GM15510 (cell line): ENCODE measurements around the gene TXNDC5.

Experiments used
- POLR2A ChIP-seq: IDR thresholded peaks from 3 replicates; pipeline ENCODE4 v1.6.1; 2011; ENCODE audit warnings: borderline replicate concordance; ENCODE audit not compliant: insufficient read length; ENCODE audit errors: extremely low read depth

Gene TXNDC5

GRCh38 chr6:7891078-7891872 is 19.3 kb downstream of the TXNDC5 start:
- no peak for TF ChIP-seq POLR2A

GRCh38 chr6:7888587-7889357 is 21.8 kb downstream of the TXNDC5 start:
- TF ChIP-seq POLR2A: no peak

GRCh38 chr6:7887278-7887991 is 23.2 kb downstream of the TXNDC5 start:
- peak; percentile 32 for TF ChIP-seq POLR2A

GRCh38 chr6:7886132-7886531 is 24.5 kb downstream of the TXNDC5 start:
- no peak for TF ChIP-seq POLR2A

- no peak for TF ChIP-seq POLR2A
Measured at GRCh38 chr6:7883381-7883780, 27.2 kb downstream of the TXNDC5 start.

GRCh38 chr6:7882505-7883257 is 27.9 kb downstream of the TXNDC5 start:
- no peak for TF ChIP-seq POLR2A

GRCh38 chr6:7881765-7882500 is 28.7 kb downstream of the TXNDC5 start:
- no peak for TF ChIP-seq POLR2A

GRCh38 chr6:7880718-7881107 is 29.9 kb downstream of the TXNDC5 start:
- TF ChIP-seq POLR2A: peak; percentile 8

- peak; percentile 15 for TF ChIP-seq POLR2A
Measured at GRCh38 chr6:7879980-7880717, 30.4 kb downstream of the TXNDC5 start.

GRCh38 chr6:7879579-7879978 is 31.0 kb downstream of the TXNDC5 start:
- TF ChIP-seq POLR2A: no peak

- TF ChIP-seq POLR2A: no peak
Measured at GRCh38 chr6:7879043-7879442, 31.5 kb downstream of the TXNDC5 start.

GRCh38 chr6:7878401-7878964 is 32.1 kb downstream of the TXNDC5 start:
- TF ChIP-seq POLR2A: no peak

- TF ChIP-seq POLR2A: no peak
Measured at GRCh38 chr6:7868926-7869325, 41.7 kb downstream of the TXNDC5 start.
